ENCODE measurements around the gene TESPA1.

The TESPA1 gene, protein sequence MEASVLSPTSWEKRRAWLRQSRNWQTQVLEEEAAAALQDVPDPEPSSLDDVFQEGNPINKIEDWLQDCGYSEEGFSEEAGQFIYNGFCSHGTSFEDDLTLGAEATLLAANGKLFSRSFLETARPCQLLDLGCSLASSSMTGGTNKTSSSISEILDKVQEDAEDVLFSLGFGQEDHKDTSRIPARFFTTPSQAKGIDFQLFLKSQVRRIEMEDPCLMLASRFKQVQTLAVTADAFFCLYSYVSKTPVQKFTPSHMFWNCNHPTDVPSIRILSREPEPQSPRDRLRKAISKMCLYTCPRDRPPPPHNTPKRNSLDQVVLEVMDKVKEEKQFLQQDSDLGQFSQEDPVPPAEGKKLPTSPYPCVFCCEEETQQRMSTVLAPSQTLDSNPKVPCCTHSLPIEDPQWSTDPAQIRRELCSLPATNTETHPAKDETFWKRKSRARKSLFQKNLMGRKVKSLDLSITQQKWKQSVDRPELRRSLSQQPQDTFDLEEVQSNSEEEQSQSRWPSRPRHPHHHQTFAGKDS

DNA sequence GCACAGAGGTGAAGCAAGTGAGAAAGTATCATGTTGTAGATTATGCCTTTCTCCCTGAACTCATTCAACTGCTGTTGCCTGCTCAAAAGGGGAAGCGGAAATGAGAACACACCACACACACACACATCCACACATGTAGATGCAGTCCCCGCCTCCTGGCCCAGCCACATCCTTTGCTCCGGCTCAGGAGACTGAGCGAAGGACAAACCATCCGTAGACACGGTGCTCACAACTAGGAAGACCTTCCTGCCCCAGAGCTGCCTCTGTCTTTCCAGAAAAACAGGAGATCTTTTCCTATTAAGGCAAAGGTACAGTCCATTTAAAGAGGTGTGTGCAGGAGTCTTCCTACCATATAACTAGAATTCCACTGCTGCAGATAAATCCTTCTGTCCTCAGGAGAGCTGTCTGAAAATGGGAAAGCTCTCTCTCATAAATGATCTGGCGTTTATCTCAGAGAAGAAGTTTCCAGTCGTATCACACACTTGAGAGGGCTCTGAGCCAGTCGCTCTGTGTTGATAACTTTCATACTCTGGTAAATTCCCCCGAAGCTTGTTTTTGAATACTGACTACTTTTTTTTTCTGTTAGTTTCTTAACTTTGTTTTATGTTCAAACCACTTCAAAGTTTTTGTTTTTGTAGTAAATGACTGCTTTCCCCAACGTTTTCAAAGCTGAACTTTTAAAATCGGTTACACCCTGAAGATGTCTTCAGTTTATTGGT lies at the start of gene TESPA1:
Gene TESPA1 (minus strand): TSS at position 105 of the 719 bp plus-strand sequence. CDS start 10,200 bp downstream, outside the sequence.
- peak within 1 kb of the TSS; percentile 87 for H3K4me3 ChIP-seq (ENCODE audit: low read length)
- TF ChIP-seq ZNF274 (IDR thresholded peaks at IDR 0.05; ENCODE audit: low read depth, low read length) = no peak

DNA sequence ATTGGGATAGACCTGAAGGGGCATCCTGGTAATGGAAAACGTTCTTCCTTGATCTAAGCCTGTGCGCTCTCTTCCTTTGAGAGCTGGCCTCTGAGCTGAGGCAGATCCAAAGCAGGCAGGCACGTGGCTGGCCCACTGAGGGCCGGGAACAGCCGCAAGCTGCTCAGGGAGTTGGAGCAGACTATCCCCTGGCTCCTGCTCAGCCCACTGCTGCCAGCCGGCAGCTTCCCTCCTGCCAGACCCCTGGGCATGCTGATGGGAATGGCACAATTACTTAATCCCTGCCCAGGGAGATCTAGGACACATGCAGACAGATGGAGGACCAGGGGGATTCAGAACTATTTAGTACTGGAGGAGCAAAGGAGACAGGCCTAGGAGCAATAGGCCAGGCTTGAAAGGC lies 49.7 kb upstream of the TESPA1 start:
- H3K4me3 ChIP-seq (ENCODE audit: low read length) = no peak overlapping the region
- no peak for TF ChIP-seq ZNF274 (IDR thresholded peaks at IDR 0.05; ENCODE audit: low read depth, low read length)

DNA sequence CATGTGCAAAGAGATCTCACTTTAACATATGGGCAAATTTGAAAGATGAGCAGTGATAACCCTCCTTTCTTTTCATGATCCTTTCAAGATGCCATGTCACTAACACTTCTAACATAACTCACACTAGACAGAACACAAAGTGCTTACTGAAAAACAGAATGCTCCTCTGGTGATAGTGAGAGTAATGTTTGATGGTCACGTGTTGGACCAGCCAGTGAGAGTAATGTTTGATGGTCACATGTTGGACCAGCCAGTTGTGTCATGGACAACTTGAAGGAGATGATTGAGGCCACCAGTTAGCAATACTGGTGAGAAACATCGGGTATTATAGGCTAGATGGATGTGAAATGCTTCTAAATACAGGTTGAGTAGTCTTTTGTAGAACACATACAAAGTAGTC lies 40.9 kb upstream of the TESPA1 start:
- H3K4me3 ChIP-seq (ENCODE audit: low read length) = no peak overlapping the region
- TF ChIP-seq ZNF274 (IDR thresholded peaks at IDR 0.05; ENCODE audit: low read depth, low read length) = no peak

DNA sequence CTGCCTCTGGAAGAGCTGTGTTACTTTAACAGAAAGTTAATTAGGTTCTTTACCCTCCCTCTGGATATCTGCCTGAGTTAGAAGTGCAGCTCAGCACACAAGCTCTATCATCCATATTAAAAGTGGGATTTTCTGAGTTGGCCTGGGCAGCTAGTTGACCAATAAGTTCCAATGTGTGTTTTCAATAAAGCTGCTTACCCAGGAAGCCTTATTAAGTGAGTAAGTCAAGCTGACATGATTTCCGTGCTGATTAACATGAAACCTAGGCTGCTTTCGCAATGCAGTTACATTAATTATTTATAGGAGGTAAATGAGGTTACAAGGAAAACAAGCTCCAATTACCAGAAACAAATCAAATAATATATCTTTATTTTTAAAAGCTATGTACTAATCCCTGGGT lies 40.0 kb upstream of the TESPA1 start:
- TF ChIP-seq ZNF274 (IDR thresholded peaks at IDR 0.05; ENCODE audit: low read depth, low read length) = no peak
- no peak overlapping the region for H3K4me3 ChIP-seq (ENCODE audit: low read length)

DNA sequence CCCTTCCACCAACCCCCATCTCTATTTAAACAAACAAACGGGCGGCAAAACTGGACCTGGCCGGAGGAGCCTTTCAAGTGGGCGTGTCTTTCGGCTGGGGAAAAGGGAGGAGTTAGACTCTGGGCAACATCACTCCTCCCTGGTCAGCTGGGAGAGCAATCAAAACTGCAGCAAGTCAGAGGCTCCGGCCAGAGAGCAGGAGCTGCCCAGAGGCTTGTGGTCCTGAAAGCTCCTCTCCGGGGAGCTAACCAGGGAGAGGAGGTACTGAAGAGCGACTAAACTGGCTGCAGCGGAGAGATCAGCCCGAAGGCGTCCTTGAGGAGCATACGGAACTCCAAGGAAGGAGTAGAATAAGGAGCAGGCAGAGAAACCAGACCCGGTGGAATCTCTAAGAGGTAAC lies 35.2 kb upstream of the TESPA1 start, which contains the start of gene NEUROD4:
Gene NEUROD4 (plus strand): TSS at position 191 of the 400 bp plus-strand sequence. CDS start 6,466 bp downstream, outside the sequence.
- H3K4me3 ChIP-seq (ENCODE audit: low read length) = no peak within 1 kb of the TSS
- TF ChIP-seq ZNF274 (IDR thresholded peaks at IDR 0.05; ENCODE audit: low read depth, low read length) = no peak

DNA sequence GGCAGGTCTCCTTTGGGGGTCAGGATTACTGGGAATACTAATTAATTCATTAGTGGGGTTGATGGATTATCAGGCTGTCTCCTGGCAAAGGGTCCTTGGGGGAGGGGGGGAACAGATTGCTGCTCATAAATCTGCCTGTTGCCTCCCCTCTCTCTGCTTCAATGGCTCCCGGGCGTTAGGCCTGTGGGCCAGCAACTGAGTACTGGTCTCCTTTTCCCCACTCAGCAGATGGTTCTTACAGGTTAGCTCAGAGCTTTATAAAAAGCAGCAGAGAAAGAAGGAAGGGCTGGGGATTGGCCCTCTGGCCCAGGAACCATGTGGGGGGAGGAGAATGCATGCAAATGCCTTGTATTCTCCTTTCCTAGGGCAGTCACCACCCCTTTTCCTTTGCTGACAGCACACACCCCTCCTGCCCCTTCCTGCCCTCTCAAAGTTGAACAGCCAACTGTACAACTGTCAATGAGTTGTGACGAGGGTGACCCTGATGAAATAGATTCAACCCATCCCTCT lies 32.9 kb upstream of the TESPA1 start:
- no peak for TF ChIP-seq ZNF274 (IDR thresholded peaks at IDR 0.05; ENCODE audit: low read depth, low read length)
- H3K4me3 ChIP-seq (ENCODE audit: low read length) = no peak overlapping the region

DNA sequence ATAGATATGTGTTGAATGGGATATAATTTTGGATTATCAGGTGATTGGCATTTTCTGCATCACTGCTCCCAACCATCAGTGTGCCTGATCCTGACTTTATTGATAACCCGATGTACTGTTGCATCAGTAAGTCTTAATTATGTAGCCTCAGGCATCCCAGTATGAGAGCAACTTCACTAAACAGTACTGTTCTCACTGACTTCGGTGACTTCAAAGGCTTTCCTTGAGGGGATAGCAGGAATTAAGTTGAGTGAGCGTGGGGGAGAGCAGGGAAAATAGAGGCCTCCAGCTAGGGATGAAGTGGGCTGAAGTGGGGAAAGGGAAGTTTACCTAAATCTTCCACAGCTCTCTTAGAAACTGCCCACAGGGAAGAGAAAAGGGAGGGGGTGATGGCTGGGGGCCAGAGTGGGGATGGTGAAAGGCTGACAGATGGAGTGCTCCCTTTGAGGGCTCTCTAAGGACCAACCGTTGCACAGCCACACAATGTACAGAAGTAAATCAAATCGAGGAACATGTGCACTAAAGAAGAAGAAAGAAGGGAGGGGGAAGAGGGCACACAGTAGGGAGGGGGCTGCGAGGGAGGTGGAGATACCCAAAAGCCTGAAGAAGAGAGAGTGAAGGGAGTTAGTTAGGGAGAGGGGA lies 24.5 kb upstream of the TESPA1 start:
- TF ChIP-seq ZNF274 (IDR thresholded peaks at IDR 0.05; ENCODE audit: low read depth, low read length) = no peak
- H3K4me3 ChIP-seq (ENCODE audit: low read length) = no peak overlapping the region

DNA sequence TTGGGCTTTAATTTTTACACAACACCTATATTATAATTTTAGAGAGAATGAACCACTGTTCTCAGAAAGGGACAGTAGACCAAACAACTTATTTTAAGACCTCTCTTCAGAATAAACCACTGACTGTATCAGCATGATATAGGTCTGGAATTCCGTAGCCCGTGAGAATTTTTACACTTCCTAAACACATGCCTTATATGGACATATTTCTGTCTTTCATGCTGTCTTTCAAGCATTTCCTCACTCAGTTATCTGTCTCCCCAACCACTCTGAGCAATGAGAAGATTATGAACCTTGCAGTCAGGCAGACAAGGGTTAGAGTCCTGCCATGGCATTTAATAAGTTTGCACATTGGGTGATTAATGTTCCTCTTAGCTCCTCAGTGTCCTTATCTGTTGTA lies 17.8 kb upstream of the TESPA1 start:
- TF ChIP-seq ZNF274 (IDR thresholded peaks at IDR 0.05; ENCODE audit: low read depth, low read length) = no peak
- H3K4me3 ChIP-seq (ENCODE audit: low read length) = no peak overlapping the region

DNA sequence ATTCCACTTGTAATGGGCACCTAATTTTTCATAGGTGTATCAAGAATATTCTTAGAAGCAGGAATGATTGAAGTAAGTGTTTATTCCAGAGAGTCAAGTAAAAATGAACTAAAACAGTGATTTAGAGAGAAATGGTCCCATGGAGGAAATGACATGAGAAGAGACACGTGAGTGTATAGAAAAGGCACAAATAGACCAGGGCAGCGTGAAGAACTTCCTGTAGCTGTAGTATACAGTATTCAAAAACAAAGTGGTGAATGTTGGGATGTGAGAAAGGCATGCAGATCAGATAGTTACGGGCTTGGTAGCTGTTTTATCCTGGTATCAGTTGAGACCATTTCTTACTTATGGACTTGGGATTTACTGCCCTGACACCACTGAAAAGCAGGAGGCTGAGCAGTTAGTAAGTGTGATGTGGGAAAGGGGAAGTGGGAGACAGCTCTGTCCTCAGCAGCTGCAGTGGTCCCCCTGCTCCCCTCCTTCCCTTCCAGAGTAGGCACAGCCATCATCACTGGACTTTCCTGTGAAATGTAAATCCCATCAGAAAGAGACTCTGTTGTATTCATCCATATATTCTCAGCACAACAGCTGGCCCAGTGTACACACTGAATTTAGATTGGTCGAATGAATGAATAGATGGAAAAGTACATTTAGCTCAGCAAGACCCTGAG lies 16.8 kb upstream of the TESPA1 start:
- H3K4me3 ChIP-seq (ENCODE audit: low read length) = no peak overlapping the region
- no peak for TF ChIP-seq ZNF274 (IDR thresholded peaks at IDR 0.05; ENCODE audit: low read depth, low read length)

DNA sequence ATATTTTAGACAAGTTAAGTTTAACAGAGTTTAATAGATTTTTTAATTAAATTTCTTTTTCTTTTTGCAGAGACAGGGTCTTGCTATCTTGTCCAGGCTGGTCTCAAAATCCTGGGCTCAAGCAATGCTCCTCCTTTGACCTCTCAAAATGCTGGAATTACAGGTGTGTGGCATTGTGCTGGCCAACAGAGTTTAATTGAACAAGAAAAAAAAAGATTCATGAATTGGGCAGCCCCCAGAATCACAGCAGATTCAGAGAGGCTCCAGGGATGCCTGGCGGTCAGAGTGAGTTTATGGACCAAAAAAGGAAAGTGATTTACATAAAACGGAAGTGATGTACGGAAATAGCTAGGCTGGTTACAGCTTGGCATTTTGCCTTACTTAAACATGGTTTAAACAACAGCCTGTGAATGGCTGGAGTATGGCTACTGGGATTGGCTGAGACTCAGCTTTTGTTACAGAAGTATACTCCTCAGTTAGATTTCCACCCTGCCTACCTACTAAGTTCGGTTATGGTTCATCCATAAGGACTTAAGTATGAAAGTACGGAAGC lies 14.5 kb upstream of the TESPA1 start:
- no peak for TF ChIP-seq ZNF274 (IDR thresholded peaks at IDR 0.05; ENCODE audit: low read depth, low read length)

DNA sequence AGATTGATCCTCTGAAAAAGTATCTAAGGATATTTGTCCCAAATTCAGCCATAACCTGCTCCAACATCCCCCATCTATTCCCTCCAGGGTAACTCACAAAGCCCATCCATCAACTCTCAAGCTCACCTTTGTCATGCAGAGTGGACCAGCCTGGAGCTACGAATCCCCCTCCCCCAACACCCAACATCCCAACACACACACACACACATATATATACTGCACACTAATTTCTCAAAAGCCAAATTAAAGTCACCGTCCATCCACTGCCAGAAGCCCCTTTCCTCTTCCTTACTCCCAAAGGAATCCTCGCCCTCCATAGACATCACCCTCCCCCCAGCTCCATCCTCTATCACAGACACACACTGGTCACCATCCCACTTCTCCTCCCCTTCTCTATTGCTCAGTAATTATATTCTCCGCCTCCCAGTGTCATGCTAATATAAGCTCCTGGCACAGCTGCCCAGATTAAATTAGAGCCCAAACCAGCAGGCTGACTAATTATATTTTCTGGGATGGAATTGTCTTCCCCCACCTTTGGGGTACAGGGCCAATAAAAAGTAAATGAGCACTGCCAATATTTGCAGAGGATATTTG lies 13.5 kb upstream of the TESPA1 start:
- no peak overlapping the region for H3K4me3 ChIP-seq (ENCODE audit: low read length)
- TF ChIP-seq ZNF274 (IDR thresholded peaks at IDR 0.05; ENCODE audit: low read depth, low read length) = no peak

More for the DNA sequence above, 14.5 kb upstream of the TESPA1 start:
- no peak overlapping the region for H3K4me3 ChIP-seq (ENCODE audit: low read length)

DNA sequence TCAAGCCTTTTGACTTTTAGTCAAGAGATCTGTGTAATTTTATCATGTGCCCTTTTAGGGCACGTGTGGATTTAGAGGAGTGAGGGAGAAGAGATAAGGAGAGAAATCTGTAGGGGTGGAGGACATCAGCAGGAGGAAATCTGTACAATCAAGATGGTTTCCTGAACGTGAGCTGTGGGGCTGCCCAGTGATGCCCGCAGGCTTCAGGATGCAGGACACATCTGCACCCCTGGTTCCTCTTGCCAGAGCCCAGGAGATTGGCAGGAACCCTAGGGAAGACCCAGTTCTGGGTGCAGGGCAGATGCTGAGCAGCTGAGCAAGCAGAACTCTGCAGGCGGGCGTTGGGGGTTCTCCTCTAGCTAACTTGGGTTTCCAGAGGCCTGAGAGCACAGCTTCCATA lies 11.6 kb upstream of the TESPA1 start:
- H3K4me3 ChIP-seq (ENCODE audit: low read length) = no peak overlapping the region
- TF ChIP-seq ZNF274 (IDR thresholded peaks at IDR 0.05; ENCODE audit: low read depth, low read length) = no peak

Data from GM08714 (cell line).